Measurements from ENCODE around the gene GPHN.

- no peak for TF ChIP-seq CTCF (IDR thresholded peaks at IDR 0.05)
- no peak for TF ChIP-seq POLR2A (IDR thresholded peaks at IDR 0.05; ENCODE audit: low read depth)
Measured at GRCh38 chr14:66530526-66530925, 22.6 kb downstream of the GPHN start.

Measured in esophagus muscularis mucosa (tissue), 3 donors.